ENCODE measurements around the gene TXNRD1.

The TXNRD1 gene

DNA sequence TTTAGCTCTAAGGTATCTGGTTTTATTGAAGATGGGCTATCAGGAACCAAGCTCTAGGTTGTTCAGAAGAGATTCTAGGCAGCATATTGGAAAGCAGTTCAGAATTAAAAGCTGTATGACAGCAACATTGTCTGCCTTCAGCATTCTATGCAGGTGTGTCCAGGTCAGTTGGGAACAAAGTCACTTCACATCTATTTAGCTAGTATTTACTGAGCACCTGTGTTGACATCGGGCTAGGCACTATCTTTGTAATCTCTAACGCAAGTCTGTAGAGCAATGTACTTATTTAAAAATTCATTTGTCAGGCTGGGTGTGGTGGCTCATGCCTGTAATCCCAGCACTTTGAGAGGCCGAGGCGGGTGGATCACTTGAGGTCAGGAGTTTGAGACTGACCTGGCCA, 81.1 kb downstream of the TXNRD1 start:
- TF ChIP-seq, protein P1, sequence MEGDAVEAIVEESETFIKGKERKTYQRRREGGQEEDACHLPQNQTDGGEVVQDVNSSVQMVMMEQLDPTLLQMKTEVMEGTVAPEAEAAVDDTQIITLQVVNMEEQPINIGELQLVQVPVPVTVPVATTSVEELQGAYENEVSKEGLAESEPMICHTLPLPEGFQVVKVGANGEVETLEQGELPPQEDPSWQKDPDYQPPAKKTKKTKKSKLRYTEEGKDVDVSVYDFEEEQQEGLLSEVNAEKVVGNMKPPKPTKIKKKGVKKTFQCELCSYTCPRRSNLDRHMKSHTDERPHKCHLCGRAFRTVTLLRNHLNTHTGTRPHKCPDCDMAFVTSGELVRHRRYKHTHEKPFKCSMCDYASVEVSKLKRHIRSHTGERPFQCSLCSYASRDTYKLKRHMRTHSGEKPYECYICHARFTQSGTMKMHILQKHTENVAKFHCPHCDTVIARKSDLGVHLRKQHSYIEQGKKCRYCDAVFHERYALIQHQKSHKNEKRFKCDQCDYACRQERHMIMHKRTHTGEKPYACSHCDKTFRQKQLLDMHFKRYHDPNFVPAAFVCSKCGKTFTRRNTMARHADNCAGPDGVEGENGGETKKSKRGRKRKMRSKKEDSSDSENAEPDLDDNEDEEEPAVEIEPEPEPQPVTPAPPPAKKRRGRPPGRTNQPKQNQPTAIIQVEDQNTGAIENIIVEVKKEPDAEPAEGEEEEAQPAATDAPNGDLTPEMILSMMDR (IDR thresholded peaks at IDR 0.05): no peak

DNA sequence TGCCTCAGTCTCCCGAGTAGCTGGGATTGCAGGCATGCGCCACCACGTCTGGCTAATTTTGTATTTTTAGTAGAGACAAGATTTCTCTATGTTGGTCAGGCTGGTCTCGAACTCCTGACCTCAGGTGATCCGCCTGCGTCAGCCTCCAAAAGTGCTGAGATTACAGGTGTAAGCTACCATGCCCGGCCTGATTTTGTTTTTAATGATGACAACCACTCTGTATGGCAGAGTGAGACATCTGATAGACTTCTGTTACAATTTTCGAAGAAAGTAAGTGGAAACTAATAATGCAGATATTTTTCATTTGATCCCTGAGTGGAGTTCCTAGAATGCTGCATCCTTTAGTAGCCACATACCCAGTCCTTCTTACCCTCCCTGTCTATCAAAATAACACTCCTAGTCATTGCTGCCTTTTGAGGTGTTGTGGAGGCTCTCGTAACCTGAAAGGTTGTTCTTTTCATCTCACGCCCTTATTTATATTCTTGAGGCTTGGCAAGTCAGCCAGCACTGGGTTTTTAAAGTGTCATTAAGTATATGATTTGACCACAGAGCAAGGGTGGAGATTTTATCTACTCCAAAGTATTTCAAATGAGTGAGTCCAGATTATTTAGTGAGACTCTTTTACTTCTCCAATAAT, 82.0 kb downstream of the TXNRD1 start:
- TF ChIP-seq, protein P1 (IDR thresholded peaks at IDR 0.05): no peak

DNA sequence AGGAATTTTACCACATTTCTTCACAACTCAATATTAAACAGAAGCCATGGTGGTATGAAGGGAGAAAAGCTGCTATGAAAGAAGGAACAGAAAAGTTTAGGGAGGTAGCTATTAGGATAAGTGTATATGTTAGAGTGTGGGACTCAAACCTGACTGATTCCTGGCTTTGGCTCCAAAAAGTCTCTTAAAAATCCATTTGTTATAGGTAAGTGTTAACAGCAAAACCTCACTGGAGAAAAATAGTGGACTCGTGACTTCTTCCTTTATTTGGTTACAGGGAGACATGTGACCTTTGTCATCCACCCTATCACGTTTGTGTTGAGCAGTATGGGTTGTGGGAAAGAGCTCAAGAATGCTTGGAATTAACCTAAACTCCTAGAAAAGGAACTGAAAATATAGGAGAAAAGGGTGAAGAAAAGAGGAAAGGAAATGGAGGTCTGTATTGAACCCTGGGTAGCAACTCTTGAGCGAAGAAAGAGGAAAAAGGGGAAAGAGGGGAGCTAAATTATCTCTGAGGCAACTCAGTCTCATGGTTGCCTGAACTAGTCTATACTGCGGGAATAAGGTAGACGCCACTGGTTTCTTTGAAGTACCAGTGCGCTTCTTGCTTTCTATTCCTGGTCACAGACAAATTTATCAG, 84.4 kb downstream of the TXNRD1 start:
- TF ChIP-seq, protein P1 (IDR thresholded peaks at IDR 0.05): no peak

DNA sequence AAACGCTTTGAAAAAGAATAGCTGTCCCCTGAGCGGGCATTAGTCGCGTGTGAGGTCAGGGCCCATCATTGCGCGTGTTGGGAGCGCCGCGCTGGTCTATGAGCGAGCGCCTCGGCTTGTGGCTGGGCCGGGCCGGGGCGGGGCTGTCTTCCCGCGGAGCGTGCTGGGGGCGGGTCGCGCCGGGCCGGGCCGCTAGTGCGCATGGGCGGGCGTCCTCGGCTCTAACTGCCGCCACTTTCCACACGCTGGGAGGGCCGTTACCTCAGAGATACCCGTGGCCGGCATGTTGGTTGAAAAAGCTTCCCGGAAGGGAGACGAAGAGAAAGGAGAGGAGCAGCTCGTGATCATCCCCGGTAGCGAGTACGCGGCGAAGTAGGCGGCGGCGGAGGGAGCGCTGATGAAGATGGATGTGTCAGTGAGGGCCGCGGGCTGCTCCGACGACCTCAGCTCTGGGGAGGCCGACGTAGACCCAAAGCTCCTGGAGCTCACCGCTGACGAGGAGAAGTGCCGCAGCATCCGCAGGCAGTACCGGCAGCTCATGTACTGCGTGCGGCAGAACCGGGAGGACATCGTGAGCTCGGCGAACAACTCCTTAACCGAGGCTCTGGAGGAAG, 88.1 kb downstream of the TXNRD1 start, which contains the start of gene EID3:
TSS of gene EID3 (plus strand) at position 202 of the 614 bp plus-strand sequence. CDS start at position 398, 196 bp downstream.
- TF ChIP-seq, protein P1 (IDR thresholded peaks at IDR 0.05): no peak

DNA sequence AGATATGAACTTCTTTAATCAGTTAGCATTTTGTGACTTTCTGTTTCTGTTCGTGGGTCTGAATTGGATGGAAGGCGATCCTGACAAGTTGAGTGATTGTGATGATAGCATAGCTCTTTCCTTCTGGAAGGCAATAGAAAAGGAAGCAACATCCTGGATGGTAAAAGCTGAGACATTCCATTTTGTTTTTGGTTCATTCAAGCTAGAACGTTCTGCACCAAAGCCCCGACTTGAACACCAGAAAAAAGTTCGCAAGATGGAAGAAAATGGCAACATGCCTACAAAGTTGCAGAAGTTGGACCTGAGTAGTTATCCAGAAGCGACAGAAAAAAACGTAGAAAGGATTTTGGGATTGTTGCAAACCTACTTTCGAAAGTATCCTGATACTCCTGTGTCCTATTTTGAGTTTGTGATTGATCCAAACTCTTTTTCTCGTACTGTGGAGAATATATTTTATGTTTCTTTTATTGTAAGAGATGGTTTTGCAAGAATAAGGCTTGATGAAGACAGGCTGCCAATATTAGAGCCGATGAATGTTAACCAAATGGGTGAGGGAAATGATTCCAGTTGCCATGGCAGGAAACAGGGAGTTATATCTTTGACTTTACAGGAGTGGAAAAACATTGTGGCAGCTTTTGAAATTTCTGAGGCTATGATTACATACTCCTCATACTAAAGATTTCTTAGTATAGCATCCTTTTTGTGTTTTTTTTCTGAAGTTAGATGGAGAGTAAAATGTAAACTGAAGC, 88.9 kb downstream of the TXNRD1 start:
- TF ChIP-seq, protein P1 (IDR thresholded peaks at IDR 0.05): no peak

DNA sequence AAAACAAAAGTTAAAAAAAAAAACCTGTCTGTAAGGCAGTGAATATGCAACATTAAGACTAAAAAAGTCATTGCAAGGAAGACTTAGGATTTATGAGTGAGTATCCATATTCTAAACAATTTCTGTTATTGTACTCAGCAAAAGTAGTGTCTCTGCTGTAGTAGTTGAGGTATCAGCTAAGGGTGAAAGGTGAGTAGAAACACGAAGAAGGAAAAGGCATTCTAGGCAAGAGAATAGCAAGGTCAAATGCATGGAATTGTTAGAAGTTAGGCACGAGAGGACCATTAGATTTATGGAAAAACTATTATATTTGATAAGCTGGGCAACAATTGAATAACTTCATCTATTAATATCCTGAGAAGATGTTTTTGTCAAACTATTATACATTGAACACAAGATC, 89.8 kb downstream of the TXNRD1 start:
- TF ChIP-seq, protein P1 (IDR thresholded peaks at IDR 0.05): no peak

DNA sequence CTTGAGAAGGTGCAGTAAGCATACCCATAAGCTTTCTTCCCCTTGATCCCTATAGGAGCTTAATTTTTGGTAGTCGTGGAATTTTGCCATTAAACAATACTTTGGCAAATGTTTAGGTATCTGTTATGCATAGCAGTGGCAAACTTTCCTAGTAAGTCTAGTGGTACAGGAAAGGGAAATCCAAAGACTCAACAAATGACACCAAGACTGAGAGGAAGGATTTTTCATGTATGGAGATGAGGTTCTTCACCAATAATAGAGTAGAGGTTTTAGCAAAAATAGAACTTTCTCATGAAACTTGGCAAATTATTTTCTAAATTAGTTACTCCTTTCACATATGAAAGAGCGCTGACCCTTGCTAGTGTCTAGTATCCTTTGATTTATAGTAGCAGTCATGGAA, 90.8 kb downstream of the TXNRD1 start:
- TF ChIP-seq, protein P1 (IDR thresholded peaks at IDR 0.05): no peak
